HL-60/S4 treated with phorbol 12-myristate 13-acetate at 8.2 ng/mL for 4 days and 3 days (cell line): ENCODE measurements around the gene PCNA.

ENCODE experiments used
- in situ Hi-C: fragments of 300-500 bp; cut with MboI; formaldehyde crosslinking; loops from 2 replicates; pipeline ENCODE4 v1.15.0; 2022; ENCODE audit warnings: low sequenced_read_pairs

Gene PCNA

GRCh38 chr20:5119435-5120184 lies at the start of gene PCNA:
TSS of gene PCNA (minus strand) at chr20:5119958. CDS start at chr20:5119798, 160 bp downstream.
- in situ Hi-C loops = loop anchor here (10.0 kb wide), 1 partner anchor 65 kb away; no protein-coding TSS in a partner anchor

GRCh38 chr20:5168651-5169396 lies 49.1 kb upstream of the PCNA start:
- in situ Hi-C loops = no loop called here

GRCh38 chr20:5164645-5165625 lies 45.2 kb upstream of the PCNA start:
- in situ Hi-C loops = no loop called here

- in situ Hi-C loops = no loop called here
These were observed 41.9 kb upstream of the PCNA start for GRCh38 chr20:5161536-5162164.

- in situ Hi-C loops = no loop called here
These were observed 41.1 kb upstream of the PCNA start for GRCh38 chr20:5160882-5161281.

GRCh38 chr20:5159928-5160327 lies 40.2 kb upstream of the PCNA start:
- in situ Hi-C loops = no loop called here

GRCh38 chr20:5156675-5157448 lies 37.1 kb upstream of the PCNA start:
- in situ Hi-C loops = no loop called here

- in situ Hi-C loops = no loop called here
These were observed 35.6 kb upstream of the PCNA start for GRCh38 chr20:5155404-5155803.

- in situ Hi-C loops = no loop called here
These were observed 34.8 kb upstream of the PCNA start for GRCh38 chr20:5154543-5154925.

GRCh38 chr20:5153612-5154542 lies 34.1 kb upstream of the PCNA start:
- in situ Hi-C loops = no loop called here

- in situ Hi-C loops = no loop called here
These were observed 33.4 kb upstream of the PCNA start for GRCh38 chr20:5153152-5153467.

GRCh38 chr20:5150226-5151076 lies 30.7 kb upstream of the PCNA start:
- in situ Hi-C loops = no loop called here

- in situ Hi-C loops = no loop called here
These were observed 30.1 kb upstream of the PCNA start for GRCh38 chr20:5149892-5150225.

GRCh38 chr20:5148581-5148980 lies 28.8 kb upstream of the PCNA start:
- in situ Hi-C loops = no loop called here

- in situ Hi-C loops = no loop called here
These were observed 27.3 kb upstream of the PCNA start for GRCh38 chr20:5146871-5147592.

- in situ Hi-C loops = no loop called here
These were observed 26.4 kb upstream of the PCNA start for GRCh38 chr20:5146099-5146668.
